ENCODE results near the gene LMOD3. TPM values are rescaled to one million over a fixed set of nuclear protein-coding genes. Genes with fewer than 3 reads are reported as not detected.

The LMOD3 gene
- total and polyA plus RNA-seq, 2 of the 4 experiments (the other 2 are of a cell fraction): not detected

DNA sequence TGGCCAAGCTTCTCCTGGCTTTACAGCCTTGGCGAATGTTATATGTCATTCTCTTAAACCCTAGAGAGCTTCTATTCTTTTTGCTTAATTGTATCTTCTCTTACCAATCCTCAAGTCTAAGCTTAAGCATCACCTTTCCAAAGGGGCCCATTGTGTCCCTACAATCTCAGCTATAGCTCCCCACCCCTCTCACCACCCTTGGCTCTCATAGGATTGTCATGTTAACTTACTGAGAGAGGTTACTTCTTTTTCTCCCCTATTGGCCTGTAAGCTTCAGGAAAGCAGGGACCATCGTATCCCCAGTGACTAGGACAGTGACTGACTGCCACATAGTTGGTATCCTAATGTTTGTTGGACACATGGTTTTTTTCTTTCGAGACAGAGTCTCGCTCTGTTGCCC lies 43.3 kb upstream of the LMOD3 start:
- Histone ChIP-seq H4K8ac (ENCODE audit: low read depth in 2 of 2, low read length in 2 of 2) (no peak overlapping the region), H3K4ac (ENCODE audit: low read depth, low read length) (no peak overlapping the region), H2AK5ac (ENCODE audit: low read depth, low read length) (no peak overlapping the region), H4K91ac (ENCODE audit: insufficient read depth, low read depth, low read length) (no peak overlapping the region), H3K4me2 (ENCODE audit: low read depth, low read length) (no peak overlapping the region), H2BK120ac (ENCODE audit: low read depth, low read length) (no peak overlapping the region), H4K20me1 (ENCODE audit: insufficient read depth, low read length) (no peaks in the 10 kb centered on the region), H3K4me1 (ENCODE audit: control insufficient read depth, insufficient read depth, low read length) (no peaks in the 10 kb centered on the region), H3K36me3 (ENCODE audit: control insufficient read depth, insufficient read depth, low read length) (no peaks in the 10 kb centered on the region), H3K56ac (ENCODE audit: extremely low read depth, insufficient read depth, low read length) (no peak overlapping the region), H2BK15ac (ENCODE audit: low read depth, low read length) (no peak overlapping the region), H3K9me1 (ENCODE audit: insufficient read depth, low read length) (no peaks in the 10 kb centered on the region), H3K23ac (ENCODE audit: low read depth, low read length) (no peak overlapping the region), H3K27ac (ENCODE audit: insufficient read depth, low read length) (no peak overlapping the region), H3K18ac (ENCODE audit: low read depth, low read length) (no peak overlapping the region), H3K9me3 (ENCODE audit: control insufficient read depth, insufficient read depth, low read length) (no peaks in the 10 kb centered on the region), H3K9ac (ENCODE audit: low read depth, low read length) (no peak overlapping the region), H3K14ac (replicated peaks; ENCODE audit: low read depth, low read length) (no peak overlapping the region), H2BK20ac (ENCODE audit: low read depth, low read length) (no peak overlapping the region), H2AK9ac (replicated peaks; ENCODE audit: low read depth, low read length, poor library complexity) (no peak overlapping the region), H3K27me3 (ENCODE audit: control insufficient read depth, insufficient read depth, low read length) (peaks cover 14% of the 10 kb centered on the region), H3K79me1 (ENCODE audit: low read depth in 1 of 2, low read length in 2 of 2) (no peaks in the 10 kb centered on the region), H2BK5ac (ENCODE audit: low read depth, low read length, poor library complexity, severe bottlenecking) (no peak overlapping the region), H2AFZ (replicated peaks; ENCODE audit: low read length, poor library complexity) (no peak overlapping the region), H4K5ac (ENCODE audit: low read depth, low read length) (no peak overlapping the region), H3K4me3 (ENCODE audit: insufficient read depth, low read depth, low read length) (no peak overlapping the region)
- intact Hi-C loops (cut with micrococcal nuclease): loop anchor here (5.0 kb wide), 1 partner anchor 637 kb away; no protein-coding TSS in a partner anchor
- BruUV-seq (replicated peaks): no TSS peak
- dilution Hi-C loops (cut with HindIII; ENCODE audit: low sequenced_read_pairs, unreplicated experiment): no loop called here
- in situ Hi-C loops (cut with MboI; ENCODE audit: low sequenced_read_pairs): loop anchor here (10.0 to 25.0 kb wide), 2 partner anchors 279 to 797 kb away; no protein-coding TSS in a partner anchor
- CTCF ChIA-PET: interaction anchor here (0.6 to 1.6 kb wide), 3 partner anchors 44 to 271 kb away, joined by 3 to 6 read pairs (median 3); no protein-coding TSS in a partner anchor
- WGBS, 2 experiments (ENCODE audit: extremely low coverage in 2 of 2, insufficient read length in 1 of 2): 90% methylated on average over 2 of the region's 4 CpGs; no CpG with 5 or more reads in 1 of the 2 experiments
- TF ChIP-seq RAD21 (IDR thresholded peaks at IDR 0.05; ENCODE audit: low read length) (no peak), POLR2A (IDR thresholded peaks at IDR 0.05; ENCODE audit: low read depth, low read length) (no peak), FOS (IDR thresholded peaks at IDR 0.05; ENCODE audit: low read depth, low read length) (no peak), RCOR1 (IDR thresholded peaks at IDR 0.05; ENCODE audit: insufficient replicate concordance, low read length) (no peak), CEBPB (IDR thresholded peaks at IDR 0.05; ENCODE audit: low read depth, low read length) (no peak), SMC3 (IDR thresholded peaks at IDR 0.05; ENCODE audit: low read depth, low read length) (no peak), BHLHE40 (IDR thresholded peaks at IDR 0.05; ENCODE audit: low read depth, low read length) (no peak), MXI1 (IDR thresholded peaks at IDR 0.05; ENCODE audit: borderline replicate concordance, low read depth, low read length) (no peak), NFE2L2 (IDR thresholded peaks at IDR 0.05; ENCODE audit: low read depth, low read length) (no peak), MAZ (IDR thresholded peaks at IDR 0.05; ENCODE audit: borderline replicate concordance, low read depth, low read length) (no peak), MAFK (IDR thresholded peaks at IDR 0.05; ENCODE audit: low read depth, low read length) (no peak), CHD1 (IDR thresholded peaks at IDR 0.05; ENCODE audit: low read depth, low read length) (no peak), RFX5 (IDR thresholded peaks at IDR 0.05; ENCODE audit: low read depth, low read length) (no peak)
- TF ChIP-seq, protein P1, sequence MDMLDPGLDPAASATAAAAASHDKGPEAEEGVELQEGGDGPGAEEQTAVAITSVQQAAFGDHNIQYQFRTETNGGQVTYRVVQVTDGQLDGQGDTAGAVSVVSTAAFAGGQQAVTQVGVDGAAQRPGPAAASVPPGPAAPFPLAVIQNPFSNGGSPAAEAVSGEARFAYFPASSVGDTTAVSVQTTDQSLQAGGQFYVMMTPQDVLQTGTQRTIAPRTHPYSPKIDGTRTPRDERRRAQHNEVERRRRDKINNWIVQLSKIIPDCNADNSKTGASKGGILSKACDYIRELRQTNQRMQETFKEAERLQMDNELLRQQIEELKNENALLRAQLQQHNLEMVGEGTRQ (IDR thresholded peaks at IDR 0.05; ENCODE audit: low read depth, low read length): no peak
- TF ChIP-seq, protein P2, sequence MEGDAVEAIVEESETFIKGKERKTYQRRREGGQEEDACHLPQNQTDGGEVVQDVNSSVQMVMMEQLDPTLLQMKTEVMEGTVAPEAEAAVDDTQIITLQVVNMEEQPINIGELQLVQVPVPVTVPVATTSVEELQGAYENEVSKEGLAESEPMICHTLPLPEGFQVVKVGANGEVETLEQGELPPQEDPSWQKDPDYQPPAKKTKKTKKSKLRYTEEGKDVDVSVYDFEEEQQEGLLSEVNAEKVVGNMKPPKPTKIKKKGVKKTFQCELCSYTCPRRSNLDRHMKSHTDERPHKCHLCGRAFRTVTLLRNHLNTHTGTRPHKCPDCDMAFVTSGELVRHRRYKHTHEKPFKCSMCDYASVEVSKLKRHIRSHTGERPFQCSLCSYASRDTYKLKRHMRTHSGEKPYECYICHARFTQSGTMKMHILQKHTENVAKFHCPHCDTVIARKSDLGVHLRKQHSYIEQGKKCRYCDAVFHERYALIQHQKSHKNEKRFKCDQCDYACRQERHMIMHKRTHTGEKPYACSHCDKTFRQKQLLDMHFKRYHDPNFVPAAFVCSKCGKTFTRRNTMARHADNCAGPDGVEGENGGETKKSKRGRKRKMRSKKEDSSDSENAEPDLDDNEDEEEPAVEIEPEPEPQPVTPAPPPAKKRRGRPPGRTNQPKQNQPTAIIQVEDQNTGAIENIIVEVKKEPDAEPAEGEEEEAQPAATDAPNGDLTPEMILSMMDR (conservative IDR thresholded peaks at IDR 0.05; ENCODE audit: low read depth, low read length): no peak
- TF ChIP-seq, protein P3, sequence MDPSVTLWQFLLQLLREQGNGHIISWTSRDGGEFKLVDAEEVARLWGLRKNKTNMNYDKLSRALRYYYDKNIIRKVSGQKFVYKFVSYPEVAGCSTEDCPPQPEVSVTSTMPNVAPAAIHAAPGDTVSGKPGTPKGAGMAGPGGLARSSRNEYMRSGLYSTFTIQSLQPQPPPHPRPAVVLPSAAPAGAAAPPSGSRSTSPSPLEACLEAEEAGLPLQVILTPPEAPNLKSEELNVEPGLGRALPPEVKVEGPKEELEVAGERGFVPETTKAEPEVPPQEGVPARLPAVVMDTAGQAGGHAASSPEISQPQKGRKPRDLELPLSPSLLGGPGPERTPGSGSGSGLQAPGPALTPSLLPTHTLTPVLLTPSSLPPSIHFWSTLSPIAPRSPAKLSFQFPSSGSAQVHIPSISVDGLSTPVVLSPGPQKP (IDR thresholded peaks at IDR 0.05; ENCODE audit: borderline replicate concordance, low read depth, low read length): no peak
- no peak for ATAC-seq (ENCODE audit: low read depth)
- no peak for DNase-seq
- POLR2A ChIA-PET (ENCODE audit: unreplicated experiment): interaction anchor here (0.6 kb wide), 1 partner anchor 636 kb away, joined by 3 read pairs; no protein-coding TSS in a partner anchor
